Fibroblast of villous mesenchyme (primary cell): ENCODE results near the gene KCNMA1. TPM values are rescaled to one million over a fixed set of nuclear protein-coding genes. Genes with fewer than 3 reads are reported as not detected.

ENCODE experiments used
- DNase-seq: peaks from one replicate; pipeline ENCODE4 v3.0.0-alpha.2; 2010; ENCODE audit warnings: low read depth
- H3K4me3 ChIP-seq: 2 replicates; pipeline ENCODE4 v1.5.1; 2011; ENCODE audit warnings: low read depth, mild to moderate bottlenecking, low read length
- CTCF ChIP-seq: IDR thresholded peaks from 2 replicates; pipeline ENCODE4 v1.5.1; 2012; ENCODE audit warnings: low read depth, mild to moderate bottlenecking, low read length; ENCODE audit not compliant: insufficient read depth
- total RNA-seq: library from RNA; depleted of rRNA; stranded (reverse); fragments of >200 nt; gene quantifications from 2 replicates; pipeline ENCODE4 v1.2.3, GENCODE V29; 2012

Gene KCNMA1
- total RNA-seq, 1 donor = 36.7 TPM

DNA sequence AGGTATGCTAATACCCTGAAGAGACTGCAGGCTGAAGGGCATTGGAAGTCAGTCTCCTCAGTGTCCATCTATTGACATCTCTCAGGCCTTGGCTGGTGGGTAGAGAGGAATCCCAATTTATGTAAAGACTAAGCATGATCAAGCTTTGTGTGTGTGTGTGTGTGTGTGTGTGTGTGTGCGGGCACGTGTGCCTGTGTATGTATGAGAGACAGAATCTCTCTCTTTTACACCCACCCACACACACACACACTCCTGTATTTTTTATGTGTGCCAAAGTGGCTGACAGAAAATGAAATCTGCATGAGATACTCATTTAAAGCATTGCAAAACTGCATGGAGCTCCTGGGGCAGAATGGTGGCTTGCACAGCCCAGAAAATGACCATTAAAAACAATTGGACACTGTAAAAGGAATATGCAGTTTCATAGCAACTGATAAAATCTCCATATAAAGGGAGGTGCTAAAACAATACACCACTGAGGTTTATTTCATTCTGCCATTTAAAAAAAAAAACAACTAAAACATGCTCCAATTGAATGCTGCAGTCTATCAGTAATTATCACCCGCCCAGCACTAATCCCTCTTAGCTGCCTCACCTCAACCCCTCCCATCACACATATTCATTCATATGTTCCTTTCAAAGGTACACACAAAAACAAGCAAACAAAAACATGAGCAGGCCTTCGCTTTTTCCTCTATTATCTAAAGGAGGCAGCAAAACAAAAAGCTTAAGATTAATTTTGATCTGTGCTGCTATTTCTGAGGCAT is 385.0 kb downstream of the KCNMA1 start:
- no peak for DNase-seq
- no peak for TF ChIP-seq CTCF
- H3K4me3 ChIP-seq = no peak overlapping the region

- TF ChIP-seq CTCF = peak; percentile 80
- H3K4me3 ChIP-seq = no peak overlapping the region
- peak; percentile 64 for DNase-seq
These were observed 386.2 kb downstream of the KCNMA1 start for GRCh38 chr10:77251297-77252013.

GRCh38 chr10:77249901-77250459 is 387.6 kb downstream of the KCNMA1 start:
- no peak for DNase-seq
- H3K4me3 ChIP-seq = no peak overlapping the region
- no peak for TF ChIP-seq CTCF

- TF ChIP-seq CTCF = no peak
- H3K4me3 ChIP-seq = no peak overlapping the region
- DNase-seq = no peak
These were observed 389.4 kb downstream of the KCNMA1 start for GRCh38 chr10:77248104-77248790.

- no peak overlapping the region for H3K4me3 ChIP-seq
- DNase-seq = peak; percentile 83
- no peak for TF ChIP-seq CTCF
These were observed 390.3 kb downstream of the KCNMA1 start for GRCh38 chr10:77247031-77247990.

GRCh38 chr10:77245953-77246352 is 391.7 kb downstream of the KCNMA1 start:
- H3K4me3 ChIP-seq = no peak overlapping the region
- TF ChIP-seq CTCF = no peak
- peak; percentile 80 for DNase-seq
